ENCODE results near the gene AFG3L2.
"Not testable (repeated sequence)": the region's sequence is repeated elsewhere in the genome, so short reads cannot be mapped to it uniquely, and the experiment has no call there.

AFG3L2 gene

DNA sequence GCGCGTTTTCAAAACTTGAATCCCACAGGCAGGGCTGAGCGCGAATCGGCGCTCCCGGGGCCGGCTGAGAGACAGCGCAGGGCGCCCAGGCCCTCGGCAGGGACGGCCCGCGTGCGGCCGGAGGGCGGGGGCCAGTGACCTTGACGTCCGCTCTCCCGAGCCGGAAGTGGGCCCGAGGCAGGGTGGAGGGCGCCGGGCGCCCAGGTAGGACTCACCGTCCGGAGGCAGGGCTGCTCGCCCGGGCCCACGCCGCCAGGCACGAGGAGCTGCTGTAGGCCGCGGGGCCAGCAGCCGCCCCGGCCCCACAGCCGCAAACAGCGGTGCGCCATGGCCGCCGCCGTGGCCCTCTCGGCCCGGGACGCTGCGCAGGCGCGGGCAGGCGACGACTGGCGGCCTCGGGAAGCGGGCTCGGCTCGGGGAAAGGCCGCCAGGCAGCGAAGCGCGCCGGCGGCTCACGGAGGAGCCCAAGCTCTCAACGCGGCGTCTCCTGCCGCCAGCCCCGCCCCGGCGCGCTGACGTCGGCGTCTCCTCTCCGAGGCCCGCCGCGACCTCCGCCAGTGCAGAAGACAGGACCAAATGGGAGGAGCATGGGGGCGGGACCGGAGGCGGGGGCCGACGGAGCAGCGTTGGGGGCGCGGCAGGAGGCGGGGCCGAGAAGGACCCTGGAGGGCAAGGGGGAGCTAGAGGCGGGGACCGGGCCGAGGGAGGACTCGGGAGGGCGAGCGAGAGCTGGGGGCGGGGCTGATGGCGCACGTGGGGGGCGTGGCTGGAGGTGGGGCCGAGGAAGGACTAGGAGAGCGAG, at the start of gene AFG3L2:
AFG3L2 (minus strand) TSS at position 474 of the 802 bp plus-strand sequence; CDS start at position 329, 145 bp downstream.
- DNase-seq = peak; percentile 100

DNA sequence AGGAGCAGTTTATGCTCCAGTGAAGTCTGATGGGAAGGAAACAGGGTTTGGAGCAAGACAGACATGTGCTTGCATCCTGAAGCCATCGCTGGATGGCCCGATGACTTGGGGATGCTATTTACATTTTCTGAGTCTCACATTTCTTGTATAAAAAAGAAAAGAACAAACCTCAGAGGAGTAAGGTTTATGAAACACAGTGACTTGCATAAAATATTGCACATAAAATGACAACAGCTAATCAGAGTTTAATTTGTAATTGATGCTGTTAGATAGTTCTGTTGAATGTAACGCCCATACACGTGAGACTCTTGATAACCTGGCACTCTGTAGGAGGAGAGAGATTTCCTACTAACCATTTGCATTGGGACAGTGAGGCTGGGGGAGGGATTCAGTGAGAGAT, 47.2 kb upstream of the AFG3L2 start:
- no peak for DNase-seq

DNA sequence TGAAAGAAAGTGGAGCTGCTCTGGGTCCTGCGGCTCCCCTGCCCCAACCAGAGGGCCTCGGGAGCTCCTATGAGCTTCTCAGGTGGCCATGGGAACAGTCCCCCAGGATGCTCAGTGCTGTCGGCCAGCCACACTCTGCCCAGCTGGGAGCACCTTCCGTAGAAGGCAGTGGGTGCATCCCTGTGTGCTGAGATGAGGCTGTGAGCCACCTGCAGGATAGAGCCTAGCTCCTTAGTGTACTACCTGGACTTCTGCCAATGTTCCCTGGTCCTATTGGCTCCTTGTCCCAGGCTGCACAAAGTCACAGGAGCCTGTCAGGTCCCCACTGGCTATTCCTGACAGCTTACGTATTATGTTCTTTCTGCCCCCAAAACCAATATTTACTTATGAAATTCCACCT, 46.8 kb upstream of the AFG3L2 start:
- DNase-seq = no peak

DNA sequence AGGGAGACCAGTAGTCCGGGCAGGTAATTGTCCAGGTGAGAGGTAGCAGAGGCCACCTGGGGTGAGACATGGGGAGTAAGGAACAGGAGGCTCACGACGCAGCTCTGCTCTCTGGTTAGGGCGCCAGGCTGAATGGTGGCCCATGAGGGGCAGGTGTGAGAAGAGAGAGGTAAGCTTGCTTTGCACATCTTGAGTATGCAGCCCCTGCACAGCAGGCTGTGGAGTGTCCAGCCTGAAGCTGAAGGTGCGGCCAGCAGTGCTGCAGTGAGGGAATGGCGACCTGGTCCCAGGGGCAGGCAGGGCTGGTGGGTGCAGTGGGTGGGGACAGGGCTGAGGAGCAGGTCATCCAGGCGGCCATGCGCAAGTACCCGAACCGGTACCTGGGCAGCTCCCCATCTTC, 46.4 kb upstream of the AFG3L2 start:
- DNase-seq = no peak

DNA sequence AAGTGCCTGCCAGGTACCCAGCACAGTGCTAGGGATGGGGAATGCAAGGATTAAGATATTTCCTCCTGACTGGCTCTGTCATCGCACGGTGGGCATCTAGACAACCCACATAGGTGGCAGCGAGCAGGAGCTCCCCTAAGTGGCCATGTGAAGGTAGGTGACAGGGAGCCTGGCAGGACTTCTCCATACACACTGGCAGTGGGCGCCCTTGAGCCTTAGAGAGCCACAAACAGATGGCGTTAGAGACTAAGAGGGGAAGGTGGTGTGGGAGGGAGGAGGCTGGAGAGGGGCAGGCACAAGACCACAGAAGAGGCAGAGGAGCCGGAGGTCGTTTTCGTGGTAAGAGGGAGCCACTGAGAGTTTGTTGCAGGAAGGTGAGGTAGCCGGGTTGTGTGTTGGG, 45.9 kb upstream of the AFG3L2 start:
- no peak for DNase-seq

- DNase-seq = no peak
Measured at GRCh38 chr18:12421732-12422131, 44.7 kb upstream of the AFG3L2 start.

DNA sequence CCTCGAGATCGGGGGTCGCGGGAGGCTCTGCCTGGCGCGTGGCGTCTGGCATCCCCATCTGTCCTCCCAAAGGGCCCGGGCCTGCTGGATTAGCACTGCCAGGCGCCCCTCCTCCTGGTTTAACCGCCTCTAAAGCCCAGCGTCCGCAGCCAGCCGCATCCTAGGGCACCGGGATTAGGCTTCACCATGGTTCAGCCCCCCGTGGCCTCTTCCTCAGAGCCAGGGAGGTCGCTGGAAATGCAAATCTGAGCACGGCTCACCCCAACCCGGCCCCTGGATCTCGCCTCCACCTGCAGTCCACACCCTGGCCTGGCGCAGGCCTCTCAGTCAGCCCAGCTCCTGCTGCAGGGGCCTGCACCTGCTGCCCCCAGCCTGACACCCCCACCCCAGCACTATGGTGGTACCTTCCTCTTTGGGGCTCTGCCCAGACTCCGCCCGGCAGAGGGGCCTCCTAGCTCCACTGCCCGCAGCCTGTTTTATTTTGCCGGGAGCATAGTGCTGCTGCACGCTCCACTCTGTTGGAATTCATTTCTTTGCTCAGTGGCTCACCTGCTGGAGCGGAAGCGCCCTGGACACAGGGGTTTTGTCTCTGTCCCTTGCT, 43.9 kb upstream of the AFG3L2 start:
- no peak for DNase-seq

DNA sequence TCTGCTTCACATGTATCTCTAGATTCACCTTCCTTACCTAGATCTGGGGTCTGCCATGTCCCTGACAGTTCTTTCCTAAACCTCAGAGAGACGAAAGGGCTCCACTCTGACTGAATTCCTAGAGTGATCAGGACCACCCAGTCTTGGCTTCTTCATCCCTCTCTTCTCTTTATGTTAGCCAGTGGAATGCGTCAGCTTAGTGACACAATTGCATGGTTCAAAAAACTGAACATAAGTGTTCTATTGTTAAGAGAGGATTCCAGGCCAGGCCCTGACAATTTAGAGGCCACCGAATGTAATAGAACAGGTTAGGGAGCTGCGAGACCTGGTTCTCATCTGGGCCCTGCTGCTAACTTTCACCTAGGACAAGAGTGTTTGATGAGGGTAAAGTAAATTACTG, 40.7 kb upstream of the AFG3L2 start:
- DNase-seq = no peak

GRCh38 chr18:12416098-12416729, 39.2 kb upstream of the AFG3L2 start:
- DNase-seq = no peak

DNA sequence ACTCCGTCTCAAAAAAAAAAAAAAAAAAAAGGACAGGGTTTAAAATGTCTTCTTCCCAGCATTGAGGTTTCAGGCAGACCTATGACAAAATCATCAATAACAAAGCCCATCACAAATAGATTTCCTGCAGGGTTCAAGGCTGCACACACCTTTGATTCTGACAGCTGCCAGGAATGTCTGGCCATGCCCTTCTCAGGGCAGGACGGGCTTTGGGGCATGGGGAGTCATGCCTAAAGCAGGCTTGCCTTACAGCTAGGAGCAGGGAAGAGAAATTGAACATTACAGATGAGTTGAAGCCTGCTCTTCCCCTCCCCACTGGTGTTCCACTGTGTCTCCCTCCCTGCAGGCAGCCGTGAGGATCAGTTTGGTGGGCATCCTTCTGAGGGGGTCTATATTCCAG, 34.4 kb upstream of the AFG3L2 start:
- DNase-seq = no peak

DNA sequence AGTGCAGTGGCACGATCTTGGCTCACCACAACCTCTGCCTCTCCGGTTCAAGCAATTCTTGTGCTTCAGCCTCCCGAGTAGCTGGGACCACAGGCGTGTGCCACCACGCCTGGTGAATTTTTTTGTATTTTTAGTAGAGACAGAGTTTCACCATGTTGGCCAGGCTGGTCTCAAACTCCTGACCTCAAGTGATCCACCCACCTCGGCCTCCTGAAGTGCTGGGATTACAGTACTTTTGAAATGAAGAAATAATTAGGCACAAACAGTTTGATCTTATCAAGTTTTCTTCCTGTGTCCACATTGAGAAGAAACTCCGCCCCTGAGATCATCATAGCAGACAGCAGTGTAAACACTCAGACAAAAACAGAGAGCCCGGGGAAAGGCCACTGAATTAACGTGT, 33.7 kb upstream of the AFG3L2 start:
- DNase-seq = not testable (repeated sequence)

GRCh38 chr18:12410081-12410481, 33.1 kb upstream of the AFG3L2 start:
- DNase-seq = no peak

GRCh38 chr18:12409469-12409868, 32.4 kb upstream of the AFG3L2 start:
- DNase-seq = no peak

- DNase-seq = no peak
Measured at GRCh38 chr18:12408247-12408869, 31.3 kb upstream of the AFG3L2 start.

DNA sequence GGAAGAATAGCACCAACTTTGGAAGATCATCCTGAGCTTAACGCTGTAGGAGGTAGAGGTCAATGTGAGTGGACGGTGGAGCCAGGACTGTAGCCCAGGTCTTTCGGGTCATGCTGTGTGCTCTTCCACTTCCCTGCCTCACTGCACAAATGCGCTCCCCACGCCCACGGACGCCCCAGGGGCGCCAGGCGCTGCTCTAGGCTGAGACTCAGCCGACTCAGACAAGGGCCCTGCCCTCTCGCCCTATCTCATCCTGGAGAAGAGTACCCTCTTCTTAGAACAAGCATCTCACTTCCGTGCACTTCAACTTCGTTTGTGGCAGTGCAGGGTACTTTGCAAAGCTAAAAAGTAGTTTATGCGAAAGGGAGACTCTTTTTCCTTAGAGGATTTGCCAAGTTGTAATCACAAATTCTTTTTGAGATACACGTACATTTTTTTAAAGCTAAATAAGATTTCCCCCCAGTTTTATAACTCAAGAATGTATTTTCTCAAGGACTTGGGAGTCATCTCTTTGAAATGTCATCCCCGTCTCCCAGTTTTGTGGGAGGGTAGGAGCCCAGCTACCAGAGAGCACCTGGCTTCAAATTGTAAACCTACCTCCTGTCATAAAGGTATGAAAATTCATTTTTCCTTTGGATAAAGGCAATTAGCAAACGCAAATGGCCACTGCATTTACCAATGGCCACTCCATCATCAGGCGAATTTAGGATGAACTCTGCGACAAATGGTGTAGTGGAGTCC, 29.5 kb upstream of the AFG3L2 start:
- no peak for DNase-seq

- DNase-seq = no peak
Measured at GRCh38 chr18:12405066-12405465, 28.0 kb upstream of the AFG3L2 start.

- DNase-seq = no peak
Measured at GRCh38 chr18:12403601-12404506, 26.8 kb upstream of the AFG3L2 start.

DNA sequence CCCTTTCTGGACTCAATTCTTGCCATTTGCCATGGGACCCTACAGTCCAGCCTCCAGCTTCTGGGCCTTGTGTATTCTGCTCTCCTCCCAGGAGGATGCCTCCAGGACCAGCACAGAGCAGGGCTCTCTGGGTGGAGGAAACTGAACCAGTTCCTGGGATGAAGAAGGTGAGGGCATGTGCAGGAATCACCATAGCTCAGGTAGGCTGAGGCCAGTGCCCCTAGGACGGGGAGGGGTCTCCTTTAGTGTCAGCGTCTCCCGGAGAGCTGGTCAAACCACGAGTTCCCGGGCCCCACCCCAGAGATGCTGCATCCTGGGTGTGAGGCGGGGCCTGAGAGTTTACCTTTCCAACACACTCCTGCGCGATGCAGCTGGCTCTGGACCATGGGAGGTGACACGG, 24.9 kb upstream of the AFG3L2 start:
- DNase-seq = no peak

DNA sequence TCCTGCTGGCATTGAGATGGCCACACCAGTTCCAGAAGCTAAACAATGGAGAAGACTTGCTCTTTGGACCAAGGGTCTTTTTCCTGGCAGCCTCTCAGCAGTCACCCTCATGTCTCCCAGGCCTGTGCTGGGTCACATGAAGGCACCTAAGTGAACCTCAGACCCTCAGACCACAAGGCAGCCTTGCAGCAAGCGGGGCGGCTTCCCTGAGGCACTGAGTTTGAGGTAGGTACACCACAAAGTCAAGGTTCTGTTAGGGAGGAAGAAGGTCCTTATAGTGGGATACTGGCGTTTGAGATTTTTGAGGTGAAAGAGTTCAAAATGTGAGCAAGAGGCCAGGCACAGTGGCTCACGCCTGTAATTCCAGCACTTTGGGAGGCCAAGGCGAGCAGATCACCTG, 22.2 kb upstream of the AFG3L2 start:
- no peak for DNase-seq

DNA sequence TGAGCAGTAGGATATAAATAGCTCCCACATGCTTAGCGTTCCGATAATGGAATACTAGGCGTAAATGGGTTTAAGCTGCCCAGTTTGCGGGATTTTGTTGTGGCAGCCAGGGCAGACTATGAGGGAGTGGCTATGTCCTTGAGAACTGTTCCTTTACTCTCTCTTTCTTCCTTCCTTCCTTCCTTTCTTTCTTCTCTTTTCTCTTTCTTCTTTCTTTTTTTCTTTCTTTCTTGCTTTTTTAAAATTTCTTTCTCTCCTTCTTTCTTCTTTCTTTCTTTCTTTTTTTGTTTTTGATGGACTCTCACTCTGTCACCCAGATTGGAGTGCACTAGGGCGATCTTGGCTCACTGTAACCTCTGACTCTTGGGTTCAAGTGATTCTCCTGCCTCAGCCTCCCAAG, 21.6 kb upstream of the AFG3L2 start:
- no peak for DNase-seq

DNA sequence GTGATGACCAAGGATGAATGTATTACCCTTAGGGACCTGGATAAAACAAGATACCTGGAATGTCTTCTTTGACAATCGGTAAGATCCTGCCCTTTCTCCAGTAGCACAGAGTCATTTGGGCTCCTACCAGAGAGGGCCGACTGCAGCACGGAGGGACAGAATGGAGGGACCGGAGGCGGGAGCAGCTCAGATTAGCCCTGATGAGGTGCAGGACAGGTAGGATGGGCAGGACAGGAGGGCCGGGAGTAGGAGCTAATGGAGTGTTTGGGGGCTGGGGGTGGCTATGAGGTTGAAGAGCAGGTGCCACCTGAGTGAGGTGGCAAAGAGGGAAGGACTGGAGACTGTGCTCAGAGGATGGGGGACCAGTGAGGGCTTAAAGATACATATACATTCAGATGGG, 20.8 kb upstream of the AFG3L2 start:
- DNase-seq = no peak

DNA sequence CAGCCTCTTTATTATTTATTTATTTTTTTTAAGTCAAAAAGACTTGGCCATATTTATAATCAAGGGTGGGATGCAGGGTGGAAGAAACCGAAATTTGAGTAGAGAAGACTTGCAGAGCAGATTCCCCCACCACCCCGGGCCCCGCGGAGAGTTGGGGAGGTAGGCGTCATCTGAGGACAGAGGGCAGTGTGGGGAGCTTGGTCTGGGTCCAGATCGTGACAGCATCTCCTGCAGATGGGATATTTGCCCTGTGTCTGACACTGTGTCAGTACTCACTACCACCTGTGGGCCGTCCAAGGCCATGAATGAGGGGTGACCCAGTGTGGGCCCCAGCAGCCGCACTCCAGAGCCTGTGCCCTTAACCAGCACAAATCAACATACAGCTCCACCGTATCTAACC, 20.2 kb upstream of the AFG3L2 start:
- DNase-seq = no peak
